NCI-H2196 (cell line): ENCODE data around the gene MEGF6.

Experiments used
- DNase-seq: peaks from one replicate; lab custom pipeline; 2025; ENCODE audit not compliant: unreplicated experiment; lab: John Stamatoyannopoulos, UW

Gene MEGF6

GRCh38 chr1:3453203-3453761 lies 158.0 kb downstream of the MEGF6 start:
- peak; percentile 80 for DNase-seq

GRCh38 chr1:3452866-3453175 lies 158.5 kb downstream of the MEGF6 start:
- DNase-seq: no peak

- DNase-seq: no peak
Observed at GRCh38 chr1:3451994-3452865, 159.1 kb downstream of the MEGF6 start.

- DNase-seq: no peak
Observed at GRCh38 chr1:3450983-3451382, 160.3 kb downstream of the MEGF6 start.

GRCh38 chr1:3450202-3450863 lies 161.0 kb downstream of the MEGF6 start:
- no peak for DNase-seq

- no peak for DNase-seq
Observed at GRCh38 chr1:3444736-3445135, 166.6 kb downstream of the MEGF6 start.

- no peak for DNase-seq
Observed at GRCh38 chr1:3444298-3444697, 167.0 kb downstream of the MEGF6 start.

- DNase-seq: no peak
Observed at GRCh38 chr1:3443807-3444206, 167.5 kb downstream of the MEGF6 start.

GRCh38 chr1:3442901-3443300 lies 168.4 kb downstream of the MEGF6 start:
- no peak for DNase-seq

- no peak for DNase-seq
Observed at GRCh38 chr1:3442331-3442730, 169.0 kb downstream of the MEGF6 start.

- no peak for DNase-seq
Observed at GRCh38 chr1:3441880-3442279, 169.4 kb downstream of the MEGF6 start.

- no peak for DNase-seq
Observed at GRCh38 chr1:3441410-3441847, 169.9 kb downstream of the MEGF6 start.

GRCh38 chr1:3440711-3441409 lies 170.4 kb downstream of the MEGF6 start:
- no peak for DNase-seq

GRCh38 chr1:3440300-3440681 lies 171.0 kb downstream of the MEGF6 start:
- DNase-seq: no peak
